KMS-11 (cell line): Measurements from ENCODE around the gene FHAD1.

Source experiments
- H2AFZ ChIP-seq: fragments of 200-600 bp; sonication (generic); 2 replicates; pipeline ENCODE4 v1.6.1; 2016; ENCODE audit warnings: antibody characterized with exemption, mixed run types, low read depth
- H3K27ac ChIP-seq: fragments of 200-600 bp; sonication (generic); 2 replicates; pipeline ENCODE4 v1.6.1; 2016; ENCODE audit warnings: mild to moderate bottlenecking, mixed run types
- H3K27me3 ChIP-seq: fragments of 200-600 bp; sonication (generic); 2 replicates; pipeline ENCODE4 v1.6.1; 2017; ENCODE audit warnings: mild to moderate bottlenecking, low read depth, mixed run types, moderate library complexity; ENCODE audit not compliant: insufficient read depth
- H3K36me3 ChIP-seq: fragments of 200-600 bp; sonication (generic); 2 replicates; pipeline ENCODE4 v1.6.1; 2017; ENCODE audit warnings: mild to moderate bottlenecking, mixed run types; ENCODE audit not compliant: insufficient read depth
- H3K4me1 ChIP-seq: fragments of 200-600 bp; sonication (generic); 2 replicates; pipeline ENCODE4 v1.6.1; 2016; ENCODE audit warnings: mild to moderate bottlenecking, low read depth, mixed run types; ENCODE audit not compliant: poor library complexity, severe bottlenecking
- H3K4me2 ChIP-seq: fragments of 200-600 bp; sonication (generic); 2 replicates; pipeline ENCODE4 v1.7.0; 2016; ENCODE audit warnings: mild to moderate bottlenecking, mixed run types
- H3K4me3 ChIP-seq: fragments of 200-600 bp; sonication (generic); IDR thresholded peaks from 2 replicates; pipeline ENCODE4 v1.6.1; 2017; ENCODE audit warnings: low read depth, low read length, mixed read lengths; ENCODE audit not compliant: insufficient read depth
- H3K79me2 ChIP-seq: fragments of 200-600 bp; sonication (generic); 2 replicates; pipeline ENCODE4 v1.6.1; 2016; ENCODE audit warnings: low read depth, mixed run types; ENCODE audit not compliant: insufficient read depth
- H3K9ac ChIP-seq: fragments of 200-600 bp; sonication (generic); 2 replicates; pipeline ENCODE4 v1.6.1; 2016; ENCODE audit warnings: mild to moderate bottlenecking, mixed run types
- H4K20me1 ChIP-seq: fragments of 200-600 bp; sonication (generic); 2 replicates; pipeline ENCODE4 v1.6.1; 2016; ENCODE audit warnings: mild to moderate bottlenecking, mixed run types; ENCODE audit not compliant: insufficient read depth
- CTCF ChIP-seq: fragments of 200-600 bp; sonication (generic); conservative IDR thresholded peaks from 2 replicates; pipeline ENCODE4 v1.6.1; 2017; ENCODE audit warnings: low read depth, mild to moderate bottlenecking, antibody characterized with exemption, low read length, moderate library complexity, mixed read lengths

The FHAD1 gene

GRCh38 chr1:15325375-15326085, 78.5 kb downstream of the FHAD1 start:
- Histone ChIP-seq H4K20me1 (no peaks in the 10 kb centered on the region), H3K79me2 (no peaks in the 10 kb centered on the region), H3K4me3 (no peak overlapping the region), H3K27me3 (peaks cover 2% of the 10 kb centered on the region; the same call in 1 of the 2 replicates), H3K9ac (no peak overlapping the region), H3K4me1 (no peaks in the 10 kb centered on the region), H3K36me3 (no peaks in the 10 kb centered on the region), H2AFZ (no peak overlapping the region), H3K4me2 (no peak overlapping the region), H3K27ac (no peak overlapping the region)
- no peak for TF ChIP-seq CTCF

DNA sequence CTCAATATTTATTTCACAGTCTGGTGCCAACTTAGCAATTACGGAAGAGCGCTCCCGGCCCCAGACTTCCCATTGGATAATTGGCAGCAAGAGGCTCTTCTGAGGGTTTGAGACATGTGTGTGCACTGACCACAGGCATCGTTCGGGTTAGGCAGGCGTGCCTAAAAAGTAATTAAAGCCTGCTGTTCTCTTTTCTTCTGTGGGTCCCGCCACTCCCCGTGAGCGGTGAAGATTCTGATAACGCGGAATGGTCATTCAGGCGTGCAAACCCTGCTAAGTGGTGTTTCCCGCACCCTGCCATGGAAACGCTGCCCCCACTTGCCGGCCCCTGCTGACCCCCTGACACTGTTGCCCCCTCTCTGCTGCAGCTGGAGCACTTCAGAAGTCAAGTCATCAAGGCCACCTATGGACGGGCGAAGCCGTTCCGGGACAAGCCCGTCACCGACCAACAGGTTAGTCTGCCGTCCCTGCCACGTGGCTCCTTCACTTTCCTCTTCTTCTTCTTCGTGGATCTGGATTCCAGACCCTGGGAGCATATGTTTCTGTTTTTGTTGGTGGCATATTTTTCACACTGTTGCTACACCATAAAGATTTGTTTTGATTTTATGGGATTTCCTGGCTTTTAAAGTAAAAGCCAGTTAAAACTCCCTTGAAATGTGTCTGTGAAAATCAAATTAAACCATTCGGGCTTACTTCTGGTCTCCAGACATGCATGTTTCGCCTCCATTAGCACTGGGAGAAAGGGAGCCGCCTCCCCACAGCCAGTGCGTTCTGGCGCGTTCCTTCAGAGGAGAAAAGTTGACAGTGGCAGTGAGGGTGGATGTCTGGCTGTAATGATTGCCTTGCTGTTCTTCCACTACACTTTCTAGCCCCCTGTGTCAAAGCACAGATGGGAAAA, 79.9 kb downstream of the FHAD1 start:
- H3K4me2 ChIP-seq, result no peak overlapping the region
- TF ChIP-seq CTCF, result no peak
- H4K20me1 ChIP-seq, result no peaks in the 10 kb centered on the region
- H3K36me3 ChIP-seq, result no peaks in the 10 kb centered on the region
- no peaks in the 10 kb centered on the region for H3K4me1 ChIP-seq
- H3K27me3 ChIP-seq, result peaks cover 2% of the 10 kb centered on the region; the same call in 1 of the 2 replicates
- no peak overlapping the region for H3K27ac ChIP-seq
- H3K79me2 ChIP-seq, result no peaks in the 10 kb centered on the region
- no peak overlapping the region for H3K9ac ChIP-seq
- no peak overlapping the region for H2AFZ ChIP-seq
- H3K4me3 ChIP-seq, result no peak overlapping the region

DNA sequence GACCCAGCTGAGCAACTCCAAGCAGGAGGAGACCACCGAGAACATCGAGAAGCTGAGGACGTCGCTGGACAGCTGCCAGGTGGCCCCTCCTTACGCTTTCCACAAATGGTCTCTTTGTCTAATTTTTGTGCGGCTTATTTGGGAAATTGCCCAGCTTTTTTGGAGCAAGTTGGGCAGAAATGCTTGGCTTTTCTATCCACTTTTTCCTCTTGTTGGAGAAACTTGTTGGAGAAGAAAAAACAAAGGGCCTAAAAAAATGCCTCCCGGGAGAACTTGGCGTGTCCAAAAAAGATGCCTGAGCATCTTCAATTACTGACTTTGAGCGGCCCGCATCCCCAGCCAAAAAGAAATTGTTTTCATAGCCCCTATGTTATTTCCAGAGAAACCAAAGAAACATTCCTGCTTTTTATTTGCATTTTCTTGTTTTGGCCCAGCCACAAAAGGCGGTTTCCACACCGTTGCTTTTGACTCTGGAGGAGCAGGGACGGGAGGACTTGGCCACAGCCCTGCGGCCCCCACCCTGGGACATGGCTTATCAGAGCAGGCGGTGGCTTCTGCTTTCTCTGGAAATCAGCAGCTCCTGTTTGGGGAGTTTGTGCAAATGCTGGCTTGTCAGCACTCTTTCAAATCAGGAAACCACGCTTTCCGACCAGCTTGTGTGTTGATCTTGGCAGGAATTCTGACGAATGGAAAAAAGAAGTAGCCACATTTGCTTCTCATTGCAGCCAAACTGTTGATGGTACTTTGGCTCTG, 81.5 kb downstream of the FHAD1 start:
- no peak for TF ChIP-seq CTCF
- Histone ChIP-seq H3K36me3 (no peaks in the 10 kb centered on the region), H3K9ac (no peak overlapping the region), H3K27ac (no peak overlapping the region), H3K4me1 (no peaks in the 10 kb centered on the region), H2AFZ (no peak overlapping the region), H3K79me2 (no peaks in the 10 kb centered on the region), H3K4me3 (no peak overlapping the region), H3K4me2 (no peak overlapping the region), H4K20me1 (no peaks in the 10 kb centered on the region), H3K27me3 (peaks cover 7% of the 10 kb centered on the region; the same call in 1 of the 2 replicates)

DNA sequence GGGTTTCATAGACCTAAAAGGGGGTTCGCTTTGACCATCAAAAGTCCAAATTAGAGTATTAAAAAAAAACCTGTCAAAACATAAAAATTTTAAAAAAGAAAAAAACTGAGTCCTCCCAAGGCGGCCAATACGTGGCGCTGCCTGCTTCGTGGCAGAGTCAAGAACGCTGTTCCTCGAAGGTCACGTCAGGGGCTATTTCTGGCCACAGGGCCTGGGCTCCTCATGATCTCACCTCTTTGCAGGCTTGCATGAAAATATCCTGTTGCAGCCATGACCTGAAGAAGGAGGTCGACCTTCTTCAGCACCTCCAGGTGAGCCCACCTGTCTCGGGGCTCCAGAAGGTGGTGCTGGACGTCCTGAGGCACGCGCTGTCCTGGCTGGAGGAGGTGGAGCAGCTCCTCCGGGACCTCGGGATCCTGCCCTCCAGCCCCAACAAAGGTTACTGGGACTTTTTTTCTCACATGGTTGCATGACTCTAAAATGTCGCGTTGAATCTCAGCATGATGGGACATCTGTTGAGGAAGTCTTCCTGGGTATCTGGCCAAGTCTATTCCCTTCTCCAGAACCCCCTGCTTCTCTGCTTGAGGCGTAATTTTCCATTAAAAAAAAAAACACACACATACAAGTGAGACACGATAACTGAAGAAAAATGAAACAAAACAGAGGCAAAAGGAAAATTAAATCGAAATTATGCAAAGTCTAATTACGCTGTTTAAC, 82.2 kb downstream of the FHAD1 start:
- Histone ChIP-seq H3K4me2 (no peak overlapping the region), H3K27ac (no peak overlapping the region), H4K20me1 (no peaks in the 10 kb centered on the region), H3K4me1 (no peaks in the 10 kb centered on the region), H3K9ac (no peak overlapping the region), H3K27me3 (peaks cover 7% of the 10 kb centered on the region; the same call in 1 of the 2 replicates), H3K36me3 (no peaks in the 10 kb centered on the region), H3K4me3 (no peak overlapping the region), H3K79me2 (no peaks in the 10 kb centered on the region), H2AFZ (no peak overlapping the region)
- no peak for TF ChIP-seq CTCF
